NT2/D1 (cell line): ENCODE measurements around the gene RWDD4.

Experiments used
- SUZ12 ChIP-seq: IDR thresholded peaks from 2 replicates; pipeline ENCODE4 v1.6.1; 2011; ENCODE audit not compliant: insufficient read length, insufficient read depth; ENCODE audit errors: extremely low read depth
- YY1 ChIP-seq: IDR thresholded peaks from 2 replicates; pipeline ENCODE4 v1.6.1; 2011; ENCODE audit not compliant: insufficient read length, insufficient read depth
- ZNF274 ChIP-seq: IDR thresholded peaks from 2 replicates; pipeline ENCODE4 v1.6.1; 2011; ENCODE audit warnings: mild to moderate bottlenecking, low read depth, low read length

DNA sequence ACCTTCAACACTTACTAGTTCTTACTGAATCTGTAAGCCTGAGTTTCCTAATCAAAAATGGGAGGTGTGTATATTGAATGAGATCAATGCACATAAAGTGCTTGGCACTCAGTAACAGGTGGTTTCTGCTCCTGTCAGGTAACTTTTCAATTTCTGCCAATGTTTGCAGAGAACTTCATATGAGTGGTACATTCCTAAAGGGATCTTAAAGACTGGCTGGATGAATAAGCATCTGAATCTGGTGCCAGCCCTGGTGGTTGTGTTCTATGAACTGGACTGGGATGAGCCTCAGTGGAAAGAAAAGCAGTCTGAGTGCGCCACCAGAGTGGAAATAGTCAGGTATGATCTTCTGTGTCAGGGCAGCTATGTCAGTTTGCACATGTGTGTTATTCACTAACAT lies 7.1 kb upstream of the RWDD4 start:
- TF ChIP-seq YY1 (no peak), ZNF274 (no peak), SUZ12 (no peak)
